GM18517 (cell line): ENCODE measurements around the gene DCTN2.
"Not testable (repeated sequence)": the region's sequence is repeated elsewhere in the genome, so short reads cannot be mapped to it uniquely, and the experiment has no call there.

ENCODE experiments used
- ATAC-seq: cut with Tn5 transposase; IDR thresholded peaks from one replicate; pipeline ENCODE4 v1.9.1; 2021; ENCODE audit warnings: mild to moderate bottlenecking, moderate library complexity; ENCODE audit not compliant: unreplicated experiment

DCTN2 gene

DNA sequence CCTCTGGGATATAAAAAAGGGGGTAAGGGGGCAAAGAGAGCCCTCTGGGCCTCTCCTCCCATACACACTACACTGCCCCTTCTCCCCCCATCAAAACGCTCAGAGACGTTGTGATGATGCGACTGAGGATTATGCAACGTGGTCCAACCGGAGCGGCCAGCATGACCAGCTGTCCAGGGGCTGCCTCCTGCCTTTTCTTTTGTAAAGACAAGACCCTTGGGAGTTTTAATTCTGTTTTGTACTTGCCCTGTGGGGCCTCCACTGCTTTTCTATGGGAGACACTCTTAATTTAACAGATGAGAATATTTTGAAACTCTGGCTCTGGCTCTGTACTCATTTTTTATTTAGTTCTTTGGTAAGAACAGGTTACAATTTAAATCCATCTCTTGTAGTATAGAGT is 17.2 kb downstream of the DCTN2 start:
- no peak for ATAC-seq

DNA sequence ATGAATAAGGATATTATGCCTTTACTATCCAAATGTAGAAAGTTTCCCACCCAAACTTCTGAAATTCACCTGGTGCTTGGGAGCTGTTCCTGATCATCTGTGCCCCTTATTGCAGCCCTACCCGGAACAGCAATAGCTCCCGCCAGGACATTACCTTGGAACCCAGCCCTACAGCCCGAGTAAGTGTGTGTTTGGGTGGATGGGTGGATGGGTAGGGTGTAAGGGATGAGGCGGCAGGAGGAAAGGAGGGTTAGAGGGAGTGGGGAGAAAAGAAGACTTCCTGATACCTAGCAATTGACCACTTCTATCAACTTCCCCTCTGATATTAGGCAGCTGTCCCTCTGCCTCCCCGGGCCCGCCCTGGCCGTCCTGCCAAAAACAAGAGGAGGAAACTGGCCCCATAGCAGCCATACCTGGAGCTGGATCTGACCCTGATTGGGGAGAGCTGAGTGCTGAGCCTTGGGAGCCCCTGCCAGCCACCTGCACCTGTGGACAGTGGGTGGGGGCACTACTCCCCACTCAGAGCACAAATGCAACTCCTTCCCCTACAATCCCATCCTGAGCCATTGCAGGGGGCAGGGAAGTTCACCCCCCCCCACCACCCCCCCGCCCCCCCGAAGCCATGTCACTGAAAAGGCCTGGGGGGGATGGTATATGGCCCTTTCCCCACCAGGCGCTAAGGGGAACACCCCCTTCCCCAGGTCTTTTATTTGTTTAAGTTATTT is 18.0 kb downstream of the DCTN2 start:
- ATAC-seq, result no peak

DNA sequence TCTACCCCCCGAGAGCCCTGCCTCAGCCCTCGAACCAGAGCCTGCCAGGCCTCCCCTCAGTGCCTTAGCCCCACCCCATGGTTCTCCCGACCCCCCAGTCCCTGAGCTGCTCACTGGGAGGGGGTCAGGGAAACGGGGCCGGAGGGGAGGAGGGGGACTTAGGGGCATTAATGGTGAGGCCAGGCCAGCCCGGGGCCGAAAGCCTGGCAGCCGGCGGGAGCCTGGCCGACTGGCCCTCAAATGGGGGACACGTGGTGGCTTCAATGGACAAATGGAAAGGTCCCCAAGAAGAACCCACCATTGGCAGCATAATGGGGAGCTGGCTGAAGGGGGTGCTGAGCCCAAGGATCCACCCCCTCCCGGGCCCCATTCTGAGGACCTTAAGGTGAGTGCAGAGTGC is 18.8 kb downstream of the DCTN2 start:
- ATAC-seq, result no peak

DNA sequence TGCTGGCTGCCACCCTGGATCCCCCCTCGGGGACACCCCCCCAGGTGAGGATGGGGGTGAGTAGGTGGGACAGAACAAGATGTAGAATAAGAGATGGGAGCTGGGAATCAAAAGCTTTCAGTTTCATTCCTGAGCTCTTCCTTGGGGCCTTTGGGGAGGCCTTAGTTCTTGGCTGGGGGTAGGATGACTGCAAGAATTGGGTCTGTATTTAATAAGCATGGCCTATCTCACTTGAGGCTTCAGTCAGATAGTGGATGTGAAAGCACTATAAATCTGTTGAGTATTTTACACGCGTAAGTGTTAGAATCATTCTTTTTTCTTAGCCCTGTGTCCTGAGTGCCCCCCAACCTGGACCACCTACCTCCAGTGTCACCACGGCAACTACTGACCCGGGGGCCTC is 19.8 kb downstream of the DCTN2 start:
- no peak for ATAC-seq

DNA sequence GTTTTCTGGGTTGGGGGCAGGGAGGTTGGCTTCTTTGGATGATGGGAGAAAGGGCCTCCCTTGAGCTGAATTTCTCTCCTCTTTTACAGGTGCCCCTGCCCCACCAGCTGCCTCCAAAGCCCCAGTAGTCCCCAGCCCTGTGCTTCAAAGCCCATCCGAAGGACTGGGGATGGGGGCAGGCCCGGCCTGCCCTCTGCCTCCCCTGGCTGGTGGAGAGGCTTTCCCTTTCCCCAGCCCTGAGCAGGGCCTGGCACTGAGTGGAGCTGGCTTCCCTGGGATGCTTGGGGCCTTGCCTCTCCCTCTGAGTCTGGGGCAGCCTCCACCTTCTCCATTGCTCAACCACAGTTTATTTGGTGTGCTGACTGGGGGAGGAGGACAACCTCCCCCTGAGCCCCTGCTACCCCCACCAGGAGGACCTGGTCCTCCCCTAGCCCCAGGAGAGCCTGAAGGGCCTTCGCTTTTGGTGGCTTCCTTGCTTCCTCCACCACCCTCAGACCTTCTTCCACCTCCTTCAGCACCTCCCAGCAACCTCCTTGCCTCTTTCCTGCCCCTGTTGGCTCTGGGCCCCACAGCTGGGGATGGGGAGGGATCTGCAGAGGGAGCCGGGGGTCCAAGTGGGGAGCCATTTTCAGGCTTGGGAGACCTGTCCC is 20.4 kb downstream of the DCTN2 start:
- no peak for ATAC-seq

DNA sequence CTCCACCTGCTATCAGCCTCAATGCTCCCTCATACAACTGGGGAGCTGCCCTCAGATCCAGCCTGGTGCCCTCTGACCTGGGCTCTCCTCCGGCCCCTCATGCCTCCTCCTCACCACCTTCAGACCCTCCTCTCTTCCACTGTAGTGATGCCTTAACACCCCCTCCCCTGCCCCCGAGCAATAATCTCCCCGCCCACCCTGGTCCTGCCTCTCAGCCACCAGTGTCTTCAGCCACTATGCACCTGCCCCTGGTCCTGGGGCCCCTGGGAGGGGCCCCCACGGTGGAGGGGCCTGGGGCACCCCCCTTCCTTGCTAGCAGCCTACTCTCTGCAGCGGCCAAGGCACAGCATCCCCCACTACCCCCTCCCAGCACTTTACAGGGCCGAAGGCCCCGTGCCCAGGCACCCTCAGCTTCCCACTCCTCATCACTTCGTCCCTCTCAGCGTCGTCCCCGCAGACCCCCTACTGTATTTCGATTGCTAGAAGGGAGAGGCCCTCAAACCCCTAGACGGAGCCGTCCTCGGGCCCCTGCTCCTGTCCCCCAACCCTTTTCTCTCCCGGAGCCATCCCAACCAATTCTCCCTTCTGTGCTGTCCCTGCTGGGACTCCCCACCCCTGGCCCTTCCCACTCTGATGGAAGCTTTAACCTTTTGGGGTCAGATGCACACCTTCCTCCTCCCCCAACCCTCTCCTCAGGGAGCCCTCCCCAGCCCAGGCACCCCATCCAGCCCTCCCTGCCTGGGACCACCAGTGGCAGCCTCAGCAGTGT is 21.2 kb downstream of the DCTN2 start:
- ATAC-seq, result no peak

DNA sequence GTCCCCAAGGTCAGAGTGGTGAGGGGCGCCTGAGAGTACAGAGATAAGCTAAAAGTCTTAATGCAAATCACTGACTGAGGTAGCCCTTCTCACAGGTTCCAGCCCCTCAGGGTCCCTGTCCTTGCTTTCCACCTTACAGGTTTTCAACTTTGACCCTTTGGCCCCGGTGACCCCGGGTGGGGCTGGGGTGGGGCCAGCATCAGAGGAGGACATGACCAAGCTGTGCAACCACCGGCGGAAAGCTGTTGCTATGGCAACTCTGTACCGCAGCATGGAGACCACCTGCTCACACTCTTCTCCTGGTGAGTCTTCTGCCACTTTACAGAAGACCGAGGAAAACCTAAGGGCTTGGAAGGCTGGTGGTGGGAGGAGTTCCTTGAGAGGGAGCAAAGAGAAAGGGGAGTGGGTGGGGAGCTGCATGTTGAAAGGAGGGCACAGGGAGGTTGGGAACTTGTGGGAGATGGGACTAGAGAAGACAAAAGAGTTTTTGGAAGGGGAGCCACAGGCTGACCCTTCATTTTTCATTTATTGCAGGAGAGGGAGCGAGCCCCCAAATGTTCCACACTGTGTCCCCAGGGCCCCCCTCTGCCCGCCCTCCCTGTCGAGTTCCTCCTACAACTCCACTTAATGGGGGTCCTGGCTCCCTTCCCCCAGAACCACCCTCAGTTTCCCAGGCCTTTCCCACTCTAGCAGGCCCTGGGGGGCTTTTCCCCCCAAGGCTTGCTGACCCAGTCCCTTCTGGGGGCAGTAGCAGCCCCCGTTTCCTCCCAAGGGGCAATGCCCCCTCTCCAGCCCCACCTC is 22.0 kb downstream of the DCTN2 start:
- ATAC-seq, result no peak

DNA sequence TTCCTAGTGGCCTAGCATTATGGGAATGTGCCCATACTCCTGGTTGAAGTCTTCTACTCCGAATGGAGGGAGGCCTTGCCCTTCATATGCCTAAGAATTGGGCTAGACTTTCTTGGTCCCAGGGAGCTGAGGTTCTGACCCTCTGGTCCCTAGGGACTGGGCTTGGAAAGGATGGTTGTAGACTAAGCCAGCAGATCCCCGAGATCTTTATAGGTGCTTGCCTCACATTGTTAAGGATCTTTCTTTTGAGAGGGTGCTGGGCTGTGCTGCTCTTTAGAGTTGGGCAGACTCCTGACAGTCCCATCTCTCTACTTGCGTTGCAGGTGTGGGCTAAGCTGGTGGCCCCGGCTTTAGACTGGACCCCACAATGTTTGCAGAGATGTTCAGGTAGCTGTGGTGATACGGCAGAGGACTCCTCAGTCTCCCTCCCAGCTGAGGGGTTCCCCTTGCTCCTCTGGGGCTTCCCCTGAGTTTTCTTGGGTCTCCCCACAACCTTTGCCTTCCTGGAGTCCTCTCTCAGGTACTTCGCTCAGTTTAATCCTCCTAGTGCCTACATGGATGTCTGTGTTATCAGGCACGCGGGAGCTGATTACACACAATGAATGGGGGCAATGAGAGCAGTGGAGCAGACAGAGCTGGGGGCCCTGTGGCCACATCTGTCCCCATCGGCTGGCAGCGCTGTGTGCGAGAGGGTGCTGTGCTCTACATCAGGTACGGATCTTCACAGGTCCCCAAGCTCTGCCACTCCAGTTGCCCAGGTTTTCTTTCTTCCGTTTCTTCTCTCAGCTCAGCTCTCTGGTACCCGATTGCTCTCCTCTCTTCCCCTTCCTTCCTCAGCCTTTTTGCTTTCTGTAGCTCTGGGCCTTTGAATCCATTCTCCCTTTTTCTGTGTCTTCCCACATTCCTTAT is 23.0 kb downstream of the DCTN2 start:
- no peak for ATAC-seq

DNA sequence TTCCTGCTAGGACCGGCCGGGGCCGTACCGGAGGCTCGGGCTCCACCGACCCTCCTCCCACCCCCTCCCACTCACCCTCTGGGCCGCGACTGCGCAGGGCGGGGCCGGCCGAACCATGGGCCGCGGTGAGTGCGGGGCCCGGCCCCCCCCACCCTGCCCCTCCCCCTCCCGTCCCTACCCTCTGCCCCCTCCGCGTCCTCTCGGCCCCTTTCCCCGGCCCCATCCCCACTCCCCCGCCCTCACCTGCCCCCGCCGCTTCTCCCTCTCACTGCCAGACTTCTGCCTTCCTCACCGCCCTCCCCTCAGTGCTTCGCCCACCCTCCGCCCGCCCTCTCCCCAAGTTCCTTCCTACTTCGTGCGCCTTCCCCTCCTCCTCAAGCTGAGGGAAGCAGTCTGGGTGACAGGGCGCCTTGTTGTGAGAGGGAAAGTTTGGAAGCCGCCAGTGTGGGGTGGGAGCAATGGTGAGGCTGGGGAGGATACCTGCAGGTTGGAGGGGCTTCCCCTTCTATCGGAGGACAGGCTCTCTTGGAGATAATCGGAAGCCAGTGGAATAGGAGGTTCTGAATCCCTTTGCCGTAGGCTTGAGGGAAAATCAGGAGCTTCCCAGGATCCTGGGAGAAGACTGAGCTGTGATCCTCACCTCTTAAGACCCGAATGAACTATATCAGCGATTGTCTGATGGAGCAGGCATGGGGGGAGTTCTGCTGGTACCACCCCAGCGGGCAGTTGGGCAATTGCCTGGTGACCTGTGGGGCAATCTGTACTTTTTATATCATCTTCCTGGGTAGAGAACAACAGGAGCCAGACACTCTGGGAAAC is 23.9 kb downstream of the DCTN2 start:
- ATAC-seq, result no peak

DNA sequence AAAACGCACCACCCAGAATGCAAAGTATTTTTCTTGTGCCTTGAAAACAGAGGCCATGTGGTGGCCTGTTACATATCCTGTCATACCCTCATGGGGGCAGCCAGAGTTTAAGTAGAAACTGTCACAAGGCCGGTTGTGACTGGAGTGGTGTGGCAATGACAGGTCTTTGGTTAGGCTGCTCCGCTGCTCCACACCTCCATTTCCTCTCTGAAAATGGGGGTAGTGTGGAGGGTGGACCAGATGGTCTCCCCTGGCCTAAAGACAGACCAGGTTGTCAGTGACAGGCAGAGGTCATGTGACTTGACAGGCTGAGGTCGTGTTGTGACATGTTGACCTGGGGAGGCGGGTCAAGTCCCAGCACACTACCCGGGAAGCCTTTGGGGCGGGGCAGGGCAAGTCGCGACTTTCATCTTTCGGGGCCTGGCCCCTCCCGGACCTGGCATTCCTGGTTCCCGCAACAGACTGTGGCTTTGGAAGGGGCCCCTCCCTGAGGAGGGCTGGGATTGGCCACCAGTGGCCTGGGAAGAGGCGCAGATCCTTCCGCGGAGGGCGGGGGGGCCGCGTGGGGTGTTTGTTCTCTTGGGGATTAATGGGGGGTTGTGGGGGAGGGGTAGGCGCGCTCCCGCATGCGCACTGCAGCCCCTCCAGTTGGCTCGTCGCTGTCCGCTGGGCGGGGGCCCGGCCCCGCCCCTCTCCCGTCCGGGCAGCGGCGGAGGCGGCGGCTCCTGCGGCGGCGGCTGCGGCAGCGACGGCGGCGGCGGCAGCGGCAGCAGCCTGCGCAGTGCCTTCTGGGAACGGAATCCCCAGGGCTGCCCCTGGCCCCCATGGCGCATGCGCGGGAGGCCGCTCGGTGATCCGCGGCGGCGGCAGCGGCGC is 24.7 kb downstream of the DCTN2 start, which contains the start of gene MBD6:
Gene MBD6 (plus strand): TSS at position 814 of the 876 bp plus-strand sequence. CDS start 1,480 bp downstream, outside the sequence.
- peak; percentile 48 for ATAC-seq

DNA sequence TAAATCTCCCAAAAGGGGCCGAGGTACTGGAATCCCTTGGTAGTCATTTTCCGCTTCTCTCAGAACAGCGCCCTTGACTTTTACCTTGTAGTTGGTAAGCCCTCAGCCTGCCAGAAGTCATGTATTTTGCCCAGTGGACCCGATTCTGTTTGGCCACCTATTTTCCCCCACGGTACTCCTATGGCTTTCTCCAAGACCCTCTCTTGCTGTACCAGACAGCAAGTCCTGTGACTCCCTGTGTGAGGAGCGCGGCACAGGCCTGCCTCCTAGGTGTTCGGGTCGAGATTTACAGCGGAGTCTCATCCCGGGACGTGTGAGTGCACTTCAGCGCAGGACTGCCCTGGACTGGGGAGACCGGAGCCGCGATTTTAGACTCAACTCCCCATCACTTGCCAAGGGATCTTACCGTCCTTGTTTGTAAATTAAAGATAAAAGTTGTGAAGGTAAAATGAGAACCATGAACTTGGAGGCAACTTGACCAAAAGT is 25.4 kb downstream of the DCTN2 start:
- ATAC-seq, result no peak

DNA sequence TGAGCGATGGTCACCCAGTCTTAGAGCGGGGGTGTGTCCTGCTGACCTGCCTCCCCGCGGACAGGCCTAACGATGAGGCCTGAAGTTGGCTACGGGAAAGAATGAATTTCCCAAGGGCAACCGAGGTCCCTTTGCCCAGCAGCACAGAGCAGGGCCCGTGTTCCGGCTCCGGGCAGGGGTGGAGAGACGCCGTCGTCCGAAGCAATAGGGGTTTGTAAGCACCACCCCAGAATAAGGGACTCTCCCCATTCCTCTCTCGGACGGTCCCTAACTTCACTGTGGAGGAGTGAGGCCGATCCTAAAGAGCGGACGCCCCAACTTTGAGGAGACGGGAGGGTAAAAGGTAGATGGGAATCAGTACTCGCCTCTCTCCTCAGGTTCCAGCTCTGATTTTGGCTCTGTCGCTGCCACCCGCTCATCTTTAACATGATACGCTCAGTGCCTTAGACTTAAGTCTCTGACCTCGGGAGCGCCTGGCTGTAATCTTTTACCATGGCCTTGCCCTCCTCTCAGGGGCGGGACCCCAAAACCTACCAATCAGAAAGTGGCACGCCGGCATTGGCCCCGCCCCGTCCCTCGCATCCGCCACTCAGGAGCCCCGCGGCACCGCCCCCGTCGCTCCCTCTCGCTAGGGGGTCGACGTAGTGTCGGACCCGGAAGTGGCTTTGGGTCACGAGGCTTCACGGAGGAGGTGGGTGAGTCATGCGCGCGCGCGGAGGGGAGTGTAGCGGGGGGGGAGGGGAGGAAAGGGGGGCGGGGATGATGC is 26.8 kb downstream of the DCTN2 start, which contains the start of gene DDIT3:
Gene DDIT3 (minus strand): TSS at position 462 of the 766 bp plus-strand sequence. CDS start 3,108 bp downstream, outside the sequence.
- peak; percentile 60 for ATAC-seq

DNA sequence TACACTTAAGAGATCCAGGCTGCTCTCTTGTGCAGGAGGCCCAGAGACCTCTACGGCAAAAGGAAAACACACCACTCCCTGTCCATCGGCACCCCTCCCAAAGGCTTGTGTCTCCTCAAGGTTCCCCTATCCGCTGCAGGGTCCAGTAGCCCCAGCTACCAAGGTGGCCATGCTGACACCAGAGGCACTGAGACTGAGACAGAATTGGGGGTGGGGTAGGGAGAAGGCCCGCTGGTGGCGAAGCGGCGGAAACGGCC is 27.3 kb downstream of the DCTN2 start:
- ATAC-seq, result no peak

DNA sequence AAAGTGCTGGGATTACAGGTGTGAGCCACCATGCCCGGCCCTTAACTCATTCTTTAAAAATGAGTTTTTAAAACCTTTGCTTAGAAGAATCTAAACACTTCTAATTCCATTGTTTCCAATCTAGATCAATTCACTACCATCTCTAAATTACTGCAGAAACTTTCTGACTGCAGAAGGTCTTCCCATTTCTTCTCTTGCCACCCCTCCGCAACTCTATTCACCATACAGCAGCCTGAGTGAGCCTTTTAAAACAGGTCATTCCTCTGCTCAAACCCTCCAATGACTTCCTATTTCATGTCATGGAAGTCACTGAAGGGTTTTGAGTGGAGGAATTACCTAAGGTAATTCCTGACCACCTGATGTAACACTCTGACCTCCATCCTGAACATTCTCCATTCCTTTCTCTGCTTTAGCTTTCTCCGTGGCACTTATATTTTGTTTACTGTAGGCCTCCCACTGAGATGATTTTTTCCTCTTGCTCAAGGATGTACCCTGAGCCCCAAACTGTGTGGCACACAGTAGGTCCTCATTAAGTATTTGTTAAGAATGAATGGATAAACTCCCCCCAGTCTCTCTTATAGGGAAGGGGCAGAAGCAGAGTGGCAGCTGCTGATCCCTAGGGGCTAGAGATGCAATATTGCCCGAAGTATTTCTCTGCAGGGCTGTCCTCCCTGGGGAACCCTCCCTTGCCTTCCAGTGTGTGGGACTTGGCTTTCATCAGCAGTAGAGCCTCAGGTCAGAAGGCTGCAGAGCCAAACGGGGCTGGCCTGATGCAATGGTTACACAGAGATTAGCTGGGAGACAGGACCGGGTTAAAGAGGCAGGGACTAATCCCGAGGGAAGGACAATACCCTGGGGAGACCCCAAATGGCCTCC is 27.8 kb downstream of the DCTN2 start:
- ATAC-seq, result no peak

DNA sequence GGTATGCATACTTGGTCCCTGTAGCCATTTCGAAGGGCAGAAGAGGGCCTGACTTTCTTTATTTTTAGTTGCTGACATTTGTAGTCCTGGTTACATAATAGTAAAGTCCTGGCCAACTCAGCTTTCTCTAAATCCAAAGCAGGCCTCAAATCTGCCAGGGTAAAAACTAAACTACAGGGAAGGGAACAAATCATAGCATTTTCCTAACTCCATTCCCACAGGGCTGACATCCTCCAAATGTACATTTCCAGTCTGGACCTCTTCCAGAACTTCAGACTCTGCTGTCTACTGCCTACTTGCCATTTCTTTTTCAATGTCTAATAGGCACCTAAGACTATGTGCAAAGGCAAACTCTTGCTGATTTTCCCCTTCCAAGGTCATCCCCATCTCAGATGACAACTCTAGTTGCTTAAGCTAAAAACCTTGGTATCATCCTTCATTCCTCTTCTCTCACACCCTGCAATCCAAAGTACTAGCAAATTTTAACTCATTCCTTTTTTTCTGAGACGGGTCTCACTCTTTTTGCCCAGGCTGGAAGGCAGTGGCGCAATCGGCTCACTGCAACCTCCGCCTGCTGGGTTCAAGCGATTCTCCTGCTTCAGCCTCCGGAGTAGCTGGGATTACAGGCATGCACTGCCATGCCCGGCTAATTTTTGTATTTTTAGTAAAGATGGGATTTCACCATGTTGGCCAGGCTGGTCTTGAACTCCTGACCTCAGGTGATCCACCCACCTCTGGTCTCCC is 28.6 kb downstream of the DCTN2 start:
- ATAC-seq, result no peak

DNA sequence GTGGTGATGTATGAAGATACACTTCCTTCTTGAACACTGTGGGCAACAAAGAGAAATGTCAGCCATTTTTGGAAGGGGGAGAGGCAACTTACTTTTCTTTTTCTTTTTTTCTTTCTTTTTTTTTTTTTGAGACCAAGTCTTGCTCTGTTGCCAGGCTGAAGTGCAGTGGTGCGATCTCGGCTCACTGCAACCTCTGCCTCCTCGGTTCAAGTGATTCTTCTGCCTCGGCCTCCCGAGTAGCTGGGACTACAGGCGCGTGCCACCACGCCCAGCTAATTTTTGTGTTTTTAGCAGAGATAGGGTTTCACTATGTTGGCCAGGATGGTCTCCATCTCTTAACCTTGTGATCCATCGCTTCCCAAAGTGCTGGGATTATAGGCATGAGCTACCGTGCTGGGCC is 29.3 kb downstream of the DCTN2 start:
- ATAC-seq, result not testable (repeated sequence)
